Fibroblast of skin of left biceps (primary cell): Measurements from ENCODE around the gene FCHO1.

Experiments used
- DNase-seq, 2 experiments: peaks; one replicate each; pipeline ENCODE4 v3.0.0-alpha.2; 2013; ENCODE audit warnings: low read depth in 2 of 2

The FCHO1 gene

DNA sequence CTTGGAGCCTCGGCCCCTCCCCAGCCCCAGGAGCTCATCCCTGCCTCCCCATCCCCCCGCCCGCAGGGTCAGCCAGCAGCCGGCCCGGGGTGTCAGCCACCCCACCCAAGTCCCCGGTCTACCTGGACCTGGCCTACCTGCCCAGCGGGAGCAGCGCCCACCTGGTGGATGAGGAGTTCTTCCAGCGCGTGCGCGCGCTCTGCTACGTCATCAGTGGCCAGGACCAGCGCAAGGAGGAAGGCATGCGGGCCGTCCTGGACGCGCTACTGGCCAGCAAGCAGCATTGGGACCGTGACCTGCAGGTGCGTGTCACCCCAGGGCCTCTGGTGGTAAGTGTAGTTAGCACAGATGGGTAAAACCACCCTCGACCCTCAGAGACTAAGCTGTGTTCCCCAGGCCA, 18.1 kb upstream of the FCHO1 start:
- DNase-seq = no peak

DNA sequence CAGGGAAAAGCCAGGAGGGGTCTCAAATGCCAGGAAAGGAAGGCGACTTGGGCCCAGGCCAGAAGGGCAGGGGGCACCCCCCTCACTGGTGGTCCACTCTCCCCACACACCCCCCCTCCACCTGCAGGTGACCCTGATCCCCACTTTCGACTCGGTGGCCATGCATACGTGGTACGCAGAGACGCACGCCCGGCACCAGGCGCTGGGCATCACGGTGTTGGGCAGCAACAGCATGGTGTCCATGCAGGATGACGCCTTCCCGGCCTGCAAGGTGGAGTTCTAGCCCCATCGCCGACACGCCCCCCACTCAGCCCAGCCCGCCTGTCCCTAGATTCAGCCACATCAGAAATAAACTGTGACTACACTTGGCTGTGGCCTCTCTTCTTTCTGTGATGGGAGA, 17.1 kb upstream of the FCHO1 start:
- DNase-seq = no peak

DNA sequence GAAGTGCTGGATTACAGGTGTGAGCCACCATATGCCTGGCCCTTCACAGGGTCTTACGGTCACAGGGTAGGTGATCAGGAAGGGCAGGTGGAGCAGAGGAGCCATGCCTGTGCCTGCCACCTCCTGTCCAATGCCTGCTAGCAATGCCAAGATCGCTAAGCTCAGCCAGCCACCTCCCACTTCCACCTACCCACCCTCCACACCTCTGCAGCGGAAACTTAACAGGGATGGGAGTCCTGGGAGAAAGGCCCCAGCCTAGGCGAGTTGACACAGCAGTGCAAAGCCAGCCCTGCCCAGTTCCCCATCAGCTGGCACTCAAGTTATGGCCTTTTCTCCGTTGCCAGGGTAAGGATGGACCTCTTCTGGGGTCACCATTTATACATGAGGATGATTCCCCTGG, 15.9 kb upstream of the FCHO1 start:
- no peak for DNase-seq

DNA sequence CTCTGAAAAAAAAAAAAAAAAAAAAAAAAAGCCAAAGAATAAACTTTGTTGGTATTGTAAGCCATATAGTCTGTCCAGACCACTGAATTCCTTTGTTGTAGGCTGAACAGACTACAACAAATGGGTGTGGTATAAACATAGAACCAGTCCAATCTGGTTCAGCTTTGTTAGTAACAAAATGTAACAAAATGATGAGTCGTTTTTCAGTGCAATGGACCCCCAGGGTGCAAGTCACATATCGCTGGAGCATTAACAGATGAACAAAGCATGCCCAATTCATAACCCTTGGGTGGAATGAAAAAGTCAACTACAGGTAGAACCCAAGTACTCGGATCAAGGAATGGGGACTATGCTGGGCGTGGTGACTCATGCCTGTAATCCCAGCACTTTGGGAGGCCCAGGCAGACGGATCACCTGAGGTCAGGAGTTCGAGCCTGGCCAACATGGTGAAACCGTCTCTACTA, 13.6 kb upstream of the FCHO1 start:
- no peak for DNase-seq

DNA sequence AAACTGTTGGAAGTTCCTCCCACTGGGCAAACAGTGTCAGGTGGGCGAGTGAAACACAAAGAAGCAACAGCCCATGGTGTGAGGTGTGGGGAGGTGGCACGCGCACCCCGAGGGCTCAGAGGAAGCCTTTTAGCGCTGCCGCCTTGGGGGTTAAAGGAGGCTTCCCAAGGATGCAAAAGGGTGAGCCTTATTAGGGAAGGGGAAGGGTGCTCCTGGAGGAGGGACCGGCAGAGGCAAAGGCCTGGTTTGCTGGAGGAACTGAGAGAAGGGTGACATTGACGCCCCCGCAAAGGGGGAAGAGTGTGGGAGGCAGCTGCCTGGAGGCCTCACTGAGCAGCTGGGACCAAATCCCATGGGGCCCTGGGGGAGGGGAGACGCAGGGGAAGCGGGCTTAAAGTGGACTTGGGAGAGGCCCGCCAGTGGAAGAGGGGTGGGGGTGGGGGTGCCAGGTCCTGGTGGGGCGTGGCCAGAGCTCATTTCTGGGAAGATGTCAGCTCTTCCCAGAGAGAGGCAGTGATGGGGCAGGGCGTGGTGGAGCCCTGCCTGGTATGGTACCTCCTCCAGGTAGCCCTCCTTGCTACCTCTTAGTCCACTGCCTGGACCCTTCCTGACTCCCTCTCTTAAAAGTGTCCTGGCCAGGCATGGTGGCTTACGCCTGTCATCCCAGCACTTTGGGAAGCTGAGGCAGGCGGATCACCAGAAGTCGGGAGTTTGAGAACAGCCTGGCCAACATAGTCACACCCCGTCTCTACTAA, 12.0 kb upstream of the FCHO1 start:
- DNase-seq = no peak

DNA sequence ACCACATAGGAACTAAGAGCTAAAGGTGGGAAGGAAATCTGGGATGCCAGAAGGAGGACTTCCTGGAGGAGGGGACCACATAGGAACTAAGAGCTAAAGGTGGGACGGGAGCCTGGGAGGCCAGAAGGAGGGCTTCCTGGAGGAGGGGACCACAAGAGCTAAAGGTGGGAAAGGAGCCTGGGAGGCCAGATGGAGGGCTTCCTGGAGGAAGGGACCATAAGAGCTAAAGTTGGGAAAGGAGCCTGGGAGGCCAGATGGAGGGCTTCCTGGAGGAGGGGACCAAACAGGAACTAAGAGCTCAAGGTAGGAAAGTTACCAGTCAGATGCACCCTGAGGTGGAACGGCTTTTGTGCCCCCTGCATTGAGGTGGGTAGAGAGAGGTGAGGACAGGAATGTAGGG, 9.8 kb upstream of the FCHO1 start:
- no peak for DNase-seq

DNA sequence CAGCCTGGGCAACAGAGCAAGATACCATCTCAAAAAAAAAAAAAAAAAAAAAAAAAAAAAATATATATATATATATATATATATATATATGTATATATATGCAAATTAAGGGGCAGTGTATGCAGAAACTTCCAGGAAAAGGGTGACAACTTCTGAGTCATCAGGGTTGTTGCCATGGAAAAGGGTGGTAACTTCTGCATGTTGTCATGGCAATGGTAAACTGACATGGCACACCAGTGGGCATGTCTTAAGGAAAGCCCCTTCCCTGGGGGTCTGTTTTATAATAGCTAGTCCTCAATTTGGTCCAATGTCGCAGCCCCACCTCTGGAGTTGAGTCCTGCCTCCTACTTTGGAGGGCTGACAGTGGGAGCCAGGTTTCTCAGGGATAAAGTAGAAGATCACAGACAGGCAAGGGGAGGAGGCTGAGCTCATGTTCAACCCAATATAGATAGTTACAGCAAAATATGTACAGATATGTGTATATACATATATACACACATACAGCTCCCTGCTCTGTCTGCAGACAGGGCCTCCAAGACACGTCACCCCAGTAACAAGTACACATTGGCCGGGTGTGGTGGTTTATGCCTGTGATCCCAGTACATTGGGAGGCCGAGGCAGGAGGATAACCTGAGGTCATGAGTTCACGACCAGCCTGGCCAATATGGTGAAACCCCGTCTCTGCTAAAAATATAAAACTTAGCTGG, 7.2 kb upstream of the FCHO1 start:
- DNase-seq = no peak

DNA sequence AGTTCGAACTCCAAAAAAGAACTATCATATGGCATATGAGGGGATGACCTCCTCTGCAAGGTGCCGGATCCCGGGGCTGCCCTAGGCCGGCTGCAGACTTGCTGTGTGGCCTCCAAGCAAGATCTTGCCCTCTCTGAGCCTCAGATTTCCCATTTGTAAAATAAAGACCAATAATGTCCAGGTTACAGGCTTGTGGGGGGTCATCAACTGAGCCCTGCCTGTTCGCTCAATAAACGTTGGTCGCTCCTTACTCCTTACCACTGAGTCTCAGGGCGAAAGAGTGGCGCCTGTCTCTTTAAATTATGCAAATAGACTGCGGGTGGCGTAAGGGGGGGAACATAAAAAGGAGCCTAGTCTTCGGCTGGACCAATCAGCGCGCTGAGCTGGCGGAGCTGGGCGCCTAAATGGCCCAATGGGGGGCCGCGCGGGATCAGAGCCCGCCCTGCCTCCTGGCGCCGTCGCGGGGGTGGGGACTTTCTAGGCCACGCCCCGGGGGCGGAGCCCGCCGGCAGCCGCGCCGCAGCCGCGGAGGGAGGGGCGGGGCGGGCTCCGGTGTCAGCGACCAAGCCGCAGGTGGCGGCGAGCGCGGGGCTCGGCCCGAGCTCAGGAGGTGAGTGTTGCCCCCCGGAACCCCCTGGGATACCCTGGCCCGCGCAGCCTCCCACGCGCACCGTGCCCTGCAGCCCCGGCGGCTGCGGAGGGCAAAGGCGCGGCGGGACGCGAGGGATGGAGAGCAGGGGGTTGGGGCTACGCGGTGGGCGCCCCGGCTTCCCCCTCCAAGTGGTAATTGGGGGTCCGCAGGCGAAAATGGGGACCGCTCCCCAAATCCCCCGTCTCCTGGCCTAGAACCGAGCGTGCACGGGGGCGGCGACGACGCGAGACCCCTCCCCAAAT, 3.8 kb upstream of the FCHO1 start:
- DNase-seq = peak; percentile 72 to 77

DNA sequence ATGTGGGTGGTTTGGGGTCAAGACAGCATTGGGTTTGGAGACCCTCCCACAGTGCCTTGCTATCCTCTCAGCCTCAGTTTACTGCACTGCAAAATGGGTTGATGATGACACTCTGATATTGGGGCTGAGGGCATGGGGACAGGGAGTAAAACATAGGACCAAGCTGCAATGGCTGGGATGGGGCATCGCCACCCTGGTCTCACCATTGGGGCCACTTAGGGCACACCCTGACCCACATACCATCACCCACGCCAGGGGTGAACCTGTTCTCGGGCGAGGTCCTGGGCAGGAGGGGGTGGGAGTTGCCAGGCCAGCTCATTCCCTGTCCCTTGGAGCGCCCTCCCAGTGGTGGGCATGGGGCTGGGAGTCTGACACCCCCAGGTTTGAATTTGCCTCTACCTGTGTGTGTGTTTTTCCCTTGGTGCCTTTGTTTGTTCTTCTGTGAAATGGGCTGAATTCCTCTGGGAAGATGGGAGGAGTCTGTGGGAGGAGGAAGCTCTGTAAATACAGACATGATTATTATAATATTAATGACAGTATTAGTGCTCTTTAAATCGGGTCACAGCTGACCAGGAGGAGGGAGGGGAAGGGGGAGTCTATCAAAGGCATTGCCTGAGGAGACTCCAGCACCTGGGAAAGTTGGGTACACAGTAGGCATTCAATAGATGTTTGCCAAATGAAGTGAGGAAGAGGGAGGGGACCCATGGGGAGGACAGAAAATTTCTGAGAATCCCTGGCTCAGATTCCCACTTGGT, 2.2 kb upstream of the FCHO1 start:
- DNase-seq = no peak

DNA sequence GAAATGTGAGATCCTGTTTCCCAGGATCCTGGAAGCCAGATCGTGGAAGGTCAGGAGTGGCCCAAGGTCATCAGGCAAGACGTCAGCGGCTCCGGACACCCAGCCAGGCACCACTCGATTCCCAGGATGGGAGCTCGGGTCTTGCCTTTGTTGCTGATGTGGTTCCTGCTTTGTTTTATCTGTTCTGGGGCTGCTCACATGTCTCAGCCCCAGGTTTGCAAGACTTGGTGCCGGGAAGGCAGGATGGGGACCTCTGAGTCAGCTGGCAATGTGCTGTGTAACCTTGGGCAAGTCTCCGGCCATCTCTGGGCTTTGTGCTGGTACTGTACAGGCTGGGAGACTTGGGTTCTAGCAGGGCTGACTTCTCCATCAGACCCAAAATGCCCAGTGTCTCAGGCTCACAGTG, 1.4 kb upstream of the FCHO1 start:
- DNase-seq = no peak

DNA sequence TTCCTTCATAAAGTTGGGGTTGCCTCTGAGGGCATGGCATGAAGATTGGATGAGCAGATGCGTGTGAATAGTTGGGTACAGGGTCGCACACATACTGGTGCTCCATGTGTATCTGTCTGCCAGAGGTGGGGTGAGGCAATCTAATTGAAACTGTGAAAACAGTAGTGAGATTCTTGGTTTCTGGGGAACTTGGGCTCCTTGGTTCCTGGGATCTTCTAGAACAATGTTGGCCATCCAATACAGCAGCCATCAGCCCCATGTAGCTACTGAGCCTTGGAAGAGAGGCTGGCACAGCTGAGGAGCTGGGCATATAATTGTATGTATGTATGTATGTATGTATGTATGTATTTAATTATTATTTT, 616 bp downstream of the FCHO1 start:
- DNase-seq = no peak

DNA sequence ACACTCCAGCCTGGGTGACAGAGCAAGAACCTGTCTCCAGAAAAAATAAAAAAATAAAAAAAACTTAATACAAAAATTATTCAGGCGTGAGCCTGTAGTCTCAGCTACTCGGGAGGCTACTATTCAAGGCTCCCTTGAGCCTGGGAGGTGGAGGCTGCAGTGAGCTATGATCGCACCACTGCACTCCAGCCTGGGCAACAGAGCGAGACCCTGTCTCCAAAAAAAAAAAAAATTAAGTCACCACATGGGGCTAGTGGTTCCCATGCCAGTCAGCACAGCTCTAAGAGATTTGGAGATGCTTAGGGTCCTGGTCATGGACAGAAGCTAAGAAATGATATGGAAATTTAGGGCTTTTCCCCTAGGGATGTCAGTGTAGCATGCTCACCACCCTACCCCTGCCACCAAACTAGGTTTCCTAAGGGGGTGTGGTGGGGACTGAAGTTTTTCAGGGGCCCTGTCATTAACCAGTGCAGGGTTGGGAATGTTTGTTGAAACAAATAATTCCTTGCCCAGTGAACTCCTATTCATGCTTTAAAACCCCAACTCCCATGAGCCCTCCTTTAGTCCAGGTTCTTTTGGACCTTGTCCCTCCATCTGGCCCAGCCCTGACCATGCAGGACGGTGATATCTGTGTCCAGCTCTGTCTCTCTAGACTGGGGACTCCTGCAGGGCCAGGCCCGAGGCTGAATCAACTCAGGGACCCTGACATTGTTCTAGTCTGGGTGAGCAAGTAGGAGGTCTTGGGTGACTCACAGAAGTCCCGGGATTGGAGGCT, 1.8 kb downstream of the FCHO1 start:
- no peak for DNase-seq

DNA sequence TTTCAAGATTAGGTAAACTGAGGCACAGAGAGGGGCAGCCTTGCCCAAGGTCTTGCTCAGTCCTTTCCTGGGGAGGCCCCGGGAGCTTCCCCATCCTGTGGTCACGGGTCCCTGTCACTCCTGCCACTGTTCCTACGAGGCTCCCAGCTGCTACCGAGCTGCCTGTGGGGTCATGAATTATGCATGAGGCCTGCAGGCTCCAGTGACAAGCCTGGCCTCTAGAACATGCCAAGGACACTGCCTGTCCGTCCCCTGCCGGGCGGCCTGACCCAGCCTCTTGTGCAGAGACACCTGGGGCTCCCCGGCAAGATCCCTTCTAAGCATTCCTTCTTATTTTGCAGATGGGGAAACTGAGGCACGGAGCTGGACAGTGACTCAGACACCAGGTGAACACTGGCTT, 2.7 kb downstream of the FCHO1 start:
- no peak for DNase-seq

DNA sequence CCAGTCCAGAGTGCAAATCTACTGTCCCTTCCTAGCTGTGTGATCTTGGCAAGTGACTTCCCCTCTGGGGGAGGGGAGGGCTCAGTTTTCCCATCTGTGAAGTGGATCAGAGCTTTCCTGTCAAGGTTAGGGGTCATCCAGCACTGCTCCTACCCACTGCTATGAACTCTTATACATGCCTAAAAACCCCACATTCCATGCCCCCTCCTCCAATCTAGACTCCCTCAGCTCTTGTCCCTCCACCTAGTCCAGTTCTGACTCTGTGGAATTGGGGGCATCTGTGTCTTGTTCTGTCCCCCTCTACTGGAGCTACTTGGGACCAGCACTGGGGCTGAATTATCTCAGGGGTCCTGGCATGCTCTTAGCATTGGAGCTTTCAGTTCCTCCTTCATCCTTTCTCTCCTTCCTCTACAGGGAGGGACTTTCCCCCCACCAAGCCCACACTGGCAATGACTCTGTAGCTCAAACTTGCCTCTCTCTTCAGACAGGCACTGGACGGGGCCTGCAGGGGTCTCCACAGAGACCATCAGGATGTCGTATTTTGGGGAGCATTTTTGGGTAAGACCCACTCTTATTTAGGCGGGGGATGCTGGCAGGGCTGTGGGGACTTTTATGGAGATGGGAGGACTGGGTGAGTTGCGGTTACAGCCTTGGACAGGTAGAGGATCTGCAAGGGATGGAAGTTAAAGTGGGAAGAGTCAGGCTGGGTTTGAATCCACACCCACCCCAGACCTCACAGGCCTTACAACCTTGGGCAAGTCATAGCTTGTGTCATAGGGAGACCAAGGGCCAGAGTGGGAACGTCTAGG, 3.6 kb downstream of the FCHO1 start:
- no peak for DNase-seq

DNA sequence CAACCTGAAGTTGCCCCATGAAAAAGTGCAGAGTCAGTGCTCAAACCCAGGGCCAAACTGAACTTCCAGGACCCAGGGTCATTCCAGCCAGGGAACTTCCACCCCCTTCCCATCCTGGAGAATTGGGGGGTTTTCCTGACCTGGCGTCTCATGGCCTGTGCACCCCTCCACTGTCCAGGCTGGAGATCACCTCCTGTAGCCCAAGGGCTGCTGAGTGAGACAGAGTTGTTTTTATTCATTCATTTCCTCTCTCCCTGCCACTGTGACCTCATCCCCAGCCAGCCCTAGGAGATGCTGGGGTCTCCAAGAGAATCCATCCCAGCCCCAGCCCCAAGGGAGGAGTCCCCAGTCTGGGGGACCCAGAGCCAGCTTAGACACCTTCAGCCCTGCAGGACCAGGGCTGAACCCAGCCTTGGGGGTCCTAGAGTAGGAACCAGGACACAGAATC, 4.2 kb downstream of the FCHO1 start:
- no peak for DNase-seq

DNA sequence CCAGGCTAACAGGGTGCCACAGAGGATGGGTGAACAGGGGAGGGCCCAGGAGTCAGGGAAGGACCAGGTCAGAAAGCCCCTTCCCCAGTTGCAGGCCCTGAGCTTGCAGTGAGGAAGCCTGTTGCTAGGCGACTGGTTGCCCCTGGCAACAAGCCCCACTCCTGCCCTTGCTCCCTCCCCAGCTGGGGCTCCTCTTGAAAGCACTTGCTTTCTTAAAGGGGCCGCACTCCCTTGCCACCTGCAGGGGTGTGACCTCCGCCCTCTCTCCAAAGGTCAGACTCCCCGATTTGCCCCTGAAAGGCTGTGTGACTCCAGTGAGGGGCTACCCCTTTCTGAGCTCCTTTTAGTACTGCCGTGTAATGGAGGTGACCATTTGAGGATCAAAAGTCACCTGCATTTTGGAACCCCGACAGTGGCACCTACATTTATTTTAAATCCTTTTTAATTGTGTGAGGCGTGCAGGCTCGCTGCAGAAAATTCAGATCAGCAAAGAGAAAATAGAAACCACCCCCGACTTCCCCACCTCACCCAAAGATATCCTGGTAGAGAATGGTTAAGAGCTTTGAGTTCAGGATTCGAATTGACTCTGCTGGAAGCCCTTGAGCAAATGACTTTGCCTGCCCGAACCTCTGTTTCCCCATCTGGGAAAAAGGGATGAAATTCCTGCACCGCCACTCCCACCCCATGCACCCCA, 4.8 kb downstream of the FCHO1 start:
- DNase-seq = no peak

DNA sequence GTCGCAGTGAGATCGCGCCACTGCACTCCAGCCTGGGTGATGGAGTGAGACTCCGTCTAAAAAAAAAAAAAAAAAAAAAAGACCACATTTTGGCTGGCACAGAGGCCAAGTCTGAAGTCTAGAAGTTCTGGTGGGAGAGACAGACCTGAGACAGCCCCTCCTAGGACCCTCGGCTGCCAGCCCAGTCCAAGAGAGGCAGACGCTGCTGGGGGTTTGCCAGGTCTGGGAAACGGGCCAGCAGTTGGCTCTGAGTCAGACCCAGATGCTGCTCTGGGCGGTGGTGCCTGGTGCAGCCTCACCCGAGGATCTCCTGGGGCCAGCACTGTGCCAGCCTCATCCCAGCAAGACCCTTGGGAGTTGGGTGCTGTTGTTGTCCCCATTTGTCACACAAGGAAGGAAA, 5.8 kb downstream of the FCHO1 start:
- DNase-seq = no peak

DNA sequence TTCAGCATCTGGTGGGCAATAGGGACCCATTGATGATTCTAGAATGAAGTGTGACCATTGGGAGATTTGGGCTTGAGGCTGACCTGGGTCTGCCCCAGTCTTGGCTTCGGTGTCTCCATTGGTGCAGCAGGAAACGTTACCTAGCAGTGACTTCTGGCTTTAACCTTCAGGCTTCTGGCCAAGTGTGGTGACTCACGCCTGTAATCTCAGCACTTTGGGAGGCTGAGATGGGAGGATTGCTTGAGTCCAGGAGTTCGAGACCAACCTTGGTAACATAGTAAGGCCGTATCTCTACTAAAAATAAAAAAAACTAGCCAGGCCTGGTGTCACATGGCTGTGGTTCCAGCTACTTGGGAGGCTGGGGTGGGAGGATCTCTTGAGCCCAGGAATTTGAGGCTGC, 7.2 kb downstream of the FCHO1 start:
- DNase-seq = no peak

DNA sequence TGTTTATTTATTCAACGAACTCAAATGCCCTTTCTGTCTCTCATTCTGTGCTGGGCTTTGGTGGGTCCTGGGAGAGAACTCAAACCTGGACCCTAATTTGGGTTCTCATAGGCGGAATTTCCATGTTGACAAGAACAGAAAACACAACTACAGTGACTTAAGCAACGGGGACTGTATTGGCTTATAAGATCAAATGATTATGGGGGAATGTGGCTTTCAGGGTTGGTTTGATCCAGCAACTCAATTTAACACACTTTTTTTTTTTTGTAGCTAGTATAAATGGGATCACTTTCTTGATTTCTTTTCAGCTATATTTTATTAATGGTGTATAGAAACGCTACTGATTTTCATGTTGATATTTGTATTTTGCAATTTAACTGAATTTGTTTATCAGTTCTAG, 9.9 kb downstream of the FCHO1 start:
- no peak for DNase-seq
